GM19452 (cell line): ENCODE results near the gene PILRB.
"Not testable (repeated sequence)": the region's sequence is repeated elsewhere in the genome, so short reads cannot be mapped to it uniquely, and the experiment has no call there.

ENCODE experiments used
- ATAC-seq: cut with Tn5 transposase; IDR thresholded peaks from one replicate; pipeline ENCODE4 v1.9.1; 2021; ENCODE audit not compliant: unreplicated experiment

PILRB gene

GRCh38 chr7:100373870-100374598 lies 16.1 kb downstream of the PILRB start:
- not testable (repeated sequence) for ATAC-seq

DNA sequence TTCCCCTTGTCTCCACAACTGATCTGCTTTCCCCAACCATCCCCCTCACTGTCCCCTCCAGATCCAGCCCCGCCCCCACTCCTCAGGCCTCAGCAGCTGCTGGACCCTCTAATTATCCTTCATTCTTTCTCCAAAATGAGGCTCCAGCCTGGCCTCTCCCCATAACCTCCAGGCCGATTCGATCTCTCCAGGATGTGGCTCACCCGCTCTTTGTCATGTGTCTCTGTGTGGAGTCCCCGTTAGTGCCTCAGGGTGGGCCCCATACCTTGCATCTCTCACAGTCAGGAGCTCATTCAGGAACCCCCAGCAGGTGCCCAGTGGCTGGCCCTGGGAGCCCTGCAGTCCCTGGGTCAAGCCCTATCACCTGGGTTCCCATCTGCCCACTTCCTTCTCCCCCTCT lies 16.7 kb downstream of the PILRB start:
- ATAC-seq = no peak

GRCh38 chr7:100376066-100376465 lies 18.1 kb downstream of the PILRB start:
- ATAC-seq = no peak

GRCh38 chr7:100378114-100378755 lies 20.3 kb downstream of the PILRB start:
- no peak for ATAC-seq

DNA sequence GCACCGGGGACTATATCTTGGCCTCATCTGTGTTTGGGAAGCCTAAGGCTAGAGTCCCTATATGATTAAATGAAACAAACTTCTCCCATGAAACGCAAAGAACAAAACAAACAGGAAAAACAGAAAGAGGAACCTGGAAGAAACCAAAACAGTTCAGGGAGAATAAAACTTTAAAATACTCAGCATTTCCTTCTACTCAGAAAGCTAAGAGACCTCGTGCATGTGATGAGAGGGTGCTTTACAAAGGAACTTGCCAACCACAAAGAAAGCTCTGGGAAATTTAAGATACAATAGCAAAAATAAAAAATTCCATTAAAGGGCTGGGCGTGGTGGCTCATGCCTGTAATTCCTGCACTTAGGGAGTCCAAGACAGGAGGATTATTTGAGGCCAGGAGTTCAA lies 22.3 kb downstream of the PILRB start:
- ATAC-seq = no peak

DNA sequence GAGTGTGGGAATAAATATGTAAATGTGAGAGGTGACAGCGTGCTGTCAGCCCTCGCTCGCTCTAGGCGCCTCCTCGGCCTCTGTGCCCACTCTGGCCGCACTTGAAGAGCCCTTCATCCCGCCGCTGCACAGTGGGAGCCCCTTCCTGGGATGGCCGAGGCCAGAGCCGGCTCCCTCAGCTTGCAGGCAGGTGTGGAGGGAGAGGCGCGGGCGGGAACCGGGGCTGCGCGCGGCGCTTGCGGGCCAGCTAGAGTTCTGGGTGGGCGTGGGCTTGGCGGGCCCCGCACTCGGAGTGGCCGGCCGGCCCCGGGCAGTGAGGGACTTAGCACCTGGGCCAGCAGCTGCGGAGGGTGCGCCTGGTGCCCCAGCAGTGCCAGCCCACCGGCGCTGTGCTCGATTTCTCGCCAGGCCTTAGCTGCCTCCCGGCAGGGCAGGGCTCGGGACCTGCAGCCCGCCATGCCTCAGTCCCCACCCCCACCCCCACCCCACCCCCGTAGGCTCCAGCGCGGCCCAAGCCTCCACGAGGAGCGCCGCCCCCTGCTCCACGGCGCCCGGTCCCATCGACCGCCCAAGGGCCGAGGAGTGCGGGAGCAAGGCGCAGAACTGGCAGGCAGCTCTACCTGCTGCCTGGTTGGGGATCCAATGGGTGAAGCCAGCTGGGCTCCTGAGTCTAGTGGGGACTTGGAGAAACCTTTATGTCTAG lies 23.8 kb downstream of the PILRB start:
- ATAC-seq = not testable (repeated sequence)

DNA sequence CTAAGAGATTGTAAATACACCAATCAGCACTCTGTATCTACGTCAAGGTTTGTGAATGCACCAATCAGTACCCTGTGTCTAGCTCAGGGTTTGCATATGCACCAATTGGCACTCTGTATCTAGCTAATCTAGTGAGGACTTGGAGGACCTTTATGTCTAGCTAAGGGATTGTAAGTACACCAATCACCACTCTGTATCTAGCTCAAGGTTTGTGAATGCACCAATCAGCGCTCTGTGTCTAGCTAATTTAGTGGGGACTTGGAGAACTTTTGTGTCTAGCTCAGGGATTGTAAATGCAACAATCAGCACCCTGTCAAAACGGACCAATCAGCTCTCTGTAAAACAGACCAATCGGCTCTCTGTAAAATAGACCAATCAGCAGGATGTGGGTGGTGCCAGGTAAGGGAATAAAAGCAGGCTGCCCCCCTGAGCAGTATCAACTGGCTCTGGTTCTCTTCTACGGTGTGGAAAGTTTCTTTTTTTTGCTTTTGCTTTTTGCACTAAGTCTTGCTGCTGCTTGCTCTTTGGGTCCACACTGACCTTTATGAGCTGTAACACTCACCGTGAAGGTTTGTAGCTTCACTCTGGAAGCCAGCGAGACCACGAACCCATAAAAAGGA lies 24.4 kb downstream of the PILRB start:
- not testable (repeated sequence) for ATAC-seq

DNA sequence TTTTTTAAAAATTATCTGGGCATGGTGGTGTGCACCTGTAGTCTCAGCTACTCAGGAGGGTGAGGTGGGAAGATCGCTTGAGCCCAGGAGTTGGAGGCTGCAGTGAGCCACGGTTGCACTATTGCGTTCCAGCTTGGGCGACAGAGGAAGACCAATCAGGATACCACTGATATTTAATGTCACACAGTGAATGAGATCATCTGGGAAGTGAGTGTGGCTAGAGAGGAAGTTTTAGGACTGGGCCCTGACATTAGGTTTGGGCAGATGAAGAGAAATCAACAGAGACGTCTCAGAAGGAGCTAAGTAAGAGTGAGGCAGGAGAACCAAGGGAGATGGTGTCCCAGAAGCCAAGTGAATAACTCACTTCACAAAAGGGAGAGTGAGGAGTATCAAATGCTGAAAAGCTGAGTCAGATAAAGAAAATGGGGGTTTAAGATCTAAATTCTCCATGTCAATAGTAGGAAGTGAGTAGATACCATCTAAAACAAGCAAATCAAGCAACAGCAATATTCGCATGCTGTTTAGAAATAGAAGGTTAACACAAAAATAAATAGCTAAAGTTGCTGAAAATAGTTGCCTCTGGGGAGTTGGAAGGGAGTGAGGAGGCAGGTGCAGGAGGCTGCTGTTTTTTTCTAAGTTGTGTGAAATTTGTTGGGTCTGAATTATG lies 26.8 kb downstream of the PILRB start:
- ATAC-seq = no peak

GRCh38 chr7:100386940-100387339 lies 29.0 kb downstream of the PILRB start:
- no peak for ATAC-seq

GRCh38 chr7:100387695-100388094 lies 29.8 kb downstream of the PILRB start:
- ATAC-seq = no peak

DNA sequence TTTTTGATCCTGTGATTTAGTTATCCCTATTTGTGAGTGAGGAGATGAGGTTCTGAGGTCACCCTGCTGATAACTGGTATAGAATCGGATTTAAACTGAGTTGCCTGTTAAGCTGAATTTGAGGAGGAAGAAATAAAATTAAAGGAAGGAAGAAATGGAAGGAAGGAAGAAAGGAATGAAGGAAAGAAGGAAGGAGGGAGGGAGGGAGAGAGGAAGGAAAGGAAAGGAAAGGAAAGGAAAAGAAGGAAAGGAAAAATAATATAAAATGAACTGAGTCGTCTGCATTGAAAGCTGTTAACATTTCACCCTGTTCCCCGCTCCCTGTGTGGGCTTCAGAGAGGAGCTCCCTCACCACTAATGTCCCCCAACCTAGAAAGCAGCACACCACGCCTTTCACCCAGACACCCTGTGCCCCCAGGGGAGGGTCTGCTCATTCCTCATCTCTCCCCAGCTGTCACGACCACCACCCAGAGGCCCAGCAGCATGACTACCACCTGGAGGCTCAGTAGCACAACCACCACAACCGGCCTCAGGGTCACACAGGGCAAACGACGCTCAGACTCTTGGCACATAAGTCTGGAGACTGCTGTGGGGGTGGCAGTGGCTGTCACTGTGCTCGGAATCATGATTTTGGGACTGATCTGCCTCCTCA lies 31.6 kb downstream of the PILRB start:
- no peak for ATAC-seq

DNA sequence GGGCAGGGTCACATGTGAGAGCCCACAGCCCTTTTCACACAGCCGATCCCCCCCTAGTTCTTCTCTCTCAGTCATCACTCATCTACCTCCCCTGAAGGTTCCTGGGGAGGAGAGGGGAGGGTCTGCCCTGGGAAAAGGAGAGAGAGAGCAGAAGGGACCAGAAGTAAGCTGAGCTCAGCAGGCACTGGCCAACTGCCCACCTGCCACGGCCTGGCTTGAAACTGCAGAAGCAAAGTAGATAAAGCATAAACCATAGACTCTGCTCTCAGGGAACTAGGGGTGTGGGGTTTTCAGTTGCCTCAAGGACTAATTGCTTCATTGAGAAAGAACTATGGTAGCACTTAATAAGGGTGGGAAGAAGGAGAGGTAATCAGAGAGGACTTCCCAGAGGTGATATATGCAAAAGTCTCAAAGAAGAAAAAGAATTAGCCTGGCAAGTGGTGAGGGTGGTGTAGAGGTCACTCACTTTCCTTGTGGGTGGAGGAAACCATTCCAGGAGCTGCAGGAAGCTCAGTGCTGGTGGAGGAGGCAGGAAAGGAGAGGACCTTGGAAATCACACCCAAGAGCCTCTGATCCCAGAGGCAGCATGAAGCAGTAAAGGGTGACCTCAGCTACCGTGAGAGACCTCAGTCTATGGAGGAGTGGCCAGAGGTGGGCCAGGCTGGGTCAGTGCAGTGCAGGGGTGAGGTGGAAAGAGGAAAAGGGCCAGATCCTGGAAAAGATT lies 32.5 kb downstream of the PILRB start:
- ATAC-seq = no peak

DNA sequence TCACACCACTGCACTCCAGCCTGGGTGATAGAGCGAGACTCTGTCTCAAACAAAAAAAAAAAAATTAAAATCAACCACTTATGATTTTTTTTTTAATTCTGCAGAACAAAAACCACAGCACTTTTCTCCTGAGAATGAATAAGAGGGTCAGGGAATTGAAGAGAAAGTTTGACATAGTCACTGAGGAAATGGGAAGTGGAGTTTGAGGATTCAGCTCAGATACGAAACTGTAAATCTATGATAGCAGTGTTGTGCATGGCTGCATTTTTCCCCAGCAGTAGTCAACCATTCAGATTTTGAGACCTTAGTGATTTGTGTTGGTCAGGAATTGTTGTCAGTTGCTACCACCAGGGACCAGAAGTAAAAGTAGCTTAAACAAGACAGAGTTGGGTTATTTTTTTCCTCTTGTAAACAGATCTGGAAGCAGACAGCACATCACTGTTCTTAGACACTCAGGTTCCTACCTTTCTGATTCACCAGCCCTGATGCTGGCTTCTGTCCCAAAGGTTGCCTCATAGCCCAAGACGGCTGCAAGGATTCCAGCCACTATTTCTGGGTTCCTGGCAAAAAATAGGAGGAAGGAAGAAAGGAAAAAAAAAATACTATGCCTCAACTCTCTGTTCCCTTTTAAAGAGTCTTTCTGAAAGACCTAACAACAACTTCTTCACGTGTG lies 35.5 kb downstream of the PILRB start:
- no peak for ATAC-seq

DNA sequence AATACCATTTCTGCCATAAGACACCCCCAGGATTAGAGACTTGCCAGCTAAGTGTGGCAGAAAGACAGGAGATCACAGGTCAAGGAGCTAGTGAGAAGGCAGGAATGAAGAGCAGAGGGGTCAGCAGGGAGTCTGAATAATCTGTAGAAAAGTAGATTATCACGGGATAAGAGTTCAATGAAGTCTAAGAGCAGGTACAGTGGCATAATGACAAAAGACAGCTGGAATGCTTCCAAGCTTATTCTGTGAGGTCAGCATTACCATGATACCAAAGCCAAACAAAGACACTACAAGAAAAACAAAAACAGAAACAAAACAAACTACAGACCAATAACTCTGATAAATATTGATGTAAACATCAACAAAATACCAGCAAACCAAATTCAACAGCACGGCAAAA lies 36.2 kb downstream of the PILRB start:
- no peak for ATAC-seq

- peak; percentile 93 for ATAC-seq
Observed at GRCh38 chr7:100396421-100396982, 38.6 kb downstream of the PILRB start.

DNA sequence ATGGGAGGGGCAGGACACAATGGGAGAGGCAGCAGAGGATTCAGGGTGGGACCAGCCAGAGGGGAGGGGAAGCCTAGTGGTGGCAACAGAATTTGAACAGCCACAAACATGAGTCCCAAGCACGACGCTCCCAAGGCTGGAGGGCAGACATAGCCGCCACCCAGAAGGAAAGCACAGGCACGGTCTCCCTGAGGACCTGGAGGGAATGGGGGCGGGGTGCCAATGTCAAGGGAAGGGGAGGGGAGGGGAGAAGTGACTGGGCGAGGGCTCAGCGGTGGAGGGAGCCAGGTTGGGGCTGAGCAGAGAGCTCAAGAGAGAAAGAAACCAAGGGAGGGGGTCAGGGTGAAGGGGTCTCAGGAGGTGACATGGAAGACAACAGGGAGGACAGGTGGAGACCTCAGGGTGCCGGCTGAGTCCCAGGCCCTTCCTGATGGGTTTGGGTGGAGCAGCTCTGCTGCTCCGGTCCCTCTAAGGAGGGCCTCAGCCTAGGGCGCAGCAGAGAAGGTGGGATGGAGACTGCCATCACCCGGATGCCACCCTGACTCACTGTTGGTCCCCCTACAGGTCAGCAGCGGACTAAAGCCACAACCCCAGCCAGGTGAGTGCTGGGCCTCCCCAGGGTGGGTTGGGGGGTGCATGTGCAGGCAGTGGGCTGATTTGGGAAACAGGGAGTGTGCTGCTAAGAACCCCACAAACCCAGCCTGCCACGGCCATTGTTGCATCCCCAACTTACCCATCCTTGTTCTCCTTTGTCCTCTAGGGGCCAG lies 39.6 kb downstream of the PILRB start:
- ATAC-seq = no peak

- no peak for ATAC-seq
Observed at GRCh38 chr7:100398239-100398638, 40.3 kb downstream of the PILRB start.

DNA sequence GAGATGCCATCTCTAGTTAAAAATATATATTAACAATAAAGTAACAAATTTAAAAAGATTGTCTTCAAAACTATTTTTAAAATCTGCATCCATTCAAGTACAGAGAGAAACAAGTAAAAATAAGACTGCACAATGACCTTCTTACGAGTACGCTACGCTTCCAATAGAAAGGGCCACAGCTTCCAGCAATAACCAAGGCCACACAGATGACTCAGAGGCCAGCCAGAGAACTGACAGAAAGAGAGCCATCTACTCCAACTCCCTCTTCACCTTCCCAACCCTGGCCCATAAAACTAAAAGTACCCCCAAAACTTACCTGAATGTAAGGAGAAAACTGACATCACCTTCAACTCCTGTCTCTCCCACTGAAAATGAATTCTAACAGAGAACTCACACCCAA lies 42.1 kb downstream of the PILRB start:
- ATAC-seq = no peak
